SK-N-DZ (cell line): ENCODE data around the gene IL13RA2. TPM values are rescaled to one million over a fixed set of nuclear protein-coding genes. Genes with fewer than 3 reads are reported as not detected.

Experiments
- DNase-seq: peaks from one replicate; pipeline ENCODE4 v3.0.0-alpha.2; 2015; ENCODE audit warnings: low spot score
- polyA plus RNA-seq, 2 experiments: library from polyadenylated mRNA; depleted of rRNA; stranded (reverse); fragments of >200 nt; gene quantifications; 2 replicates each; pipeline ENCODE4 v1.2.3, GENCODE V29; 2014

IL13RA2 gene
- not detected in 2 replicates for polyA plus RNA-seq (2014; cell fraction: cytosol; rRNA removed)
- polyA plus RNA-seq (2014; cell fraction: nucleus; rRNA removed): 0.60 TPM in 1 of 2 replicates, not detected in the other

GRCh38 chrX:115017455-115017854, at the start of gene IL13RA2:
Gene IL13RA2, minus strand, starts transcription at chrX:115017616. Its CDS starts 347 bp downstream, at chrX:115017269.
- peak; percentile 1 for DNase-seq

DNA sequence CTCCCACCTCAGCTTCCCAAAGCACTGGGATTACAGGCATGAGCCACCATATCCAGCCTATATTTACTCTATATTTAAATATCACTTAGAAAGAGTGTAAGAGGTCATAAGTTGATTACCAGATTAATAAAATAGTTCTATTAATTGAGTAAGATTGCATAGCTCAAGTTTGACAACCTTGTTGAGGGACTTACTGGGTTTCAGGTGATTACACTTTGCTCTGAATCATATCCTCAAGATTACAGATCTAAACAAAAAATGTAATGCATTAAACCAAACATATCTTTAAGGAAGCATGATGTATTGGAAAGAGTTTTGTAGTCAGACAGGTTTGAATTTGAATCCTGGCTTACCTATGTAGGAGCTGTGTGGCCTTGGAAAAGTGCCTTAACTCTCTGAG, 47.9 kb upstream of the IL13RA2 start:
- no peak for DNase-seq

DNA sequence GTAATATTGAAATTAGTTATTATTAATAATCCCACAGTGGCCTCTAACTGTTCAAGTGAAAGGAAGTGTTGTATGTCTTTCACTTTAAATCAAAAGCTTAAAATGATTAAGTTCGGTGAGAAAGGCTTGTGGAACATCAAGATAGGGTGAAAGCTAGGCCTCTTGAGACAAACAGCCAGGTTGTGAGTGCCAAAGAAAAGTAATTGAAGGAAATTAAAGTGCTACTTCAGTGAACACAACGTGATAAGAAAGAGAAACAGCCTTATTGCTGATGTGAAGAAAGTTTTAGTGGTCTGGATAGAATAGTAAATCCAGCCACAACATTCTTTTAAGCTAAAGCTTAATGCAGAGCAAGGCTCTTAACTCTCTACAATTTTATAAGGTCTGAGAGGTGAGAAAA, 42.6 kb upstream of the IL13RA2 start:
- DNase-seq: no peak

GRCh38 chrX:115058276-115058675, 40.9 kb upstream of the IL13RA2 start:
- no peak for DNase-seq

DNA sequence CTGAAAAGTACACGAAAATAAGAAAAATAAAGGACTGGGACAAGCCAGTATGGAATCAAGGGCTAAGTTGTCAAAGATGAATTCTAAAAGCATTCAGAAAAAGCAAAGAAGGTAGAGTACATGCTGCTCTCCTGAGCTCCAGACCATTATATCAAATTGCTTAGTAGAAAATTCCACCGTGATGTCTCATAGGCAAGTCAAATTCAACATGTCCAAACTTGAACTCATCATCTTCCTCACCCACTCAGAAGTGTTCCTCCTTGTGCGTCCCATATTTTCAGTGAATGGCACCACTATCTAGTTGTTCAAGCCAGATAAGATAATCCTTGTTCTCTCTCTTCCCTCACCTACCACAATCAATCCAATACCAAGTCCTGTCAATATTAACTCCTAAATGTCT, 37.5 kb upstream of the IL13RA2 start:
- no peak for DNase-seq

DNA sequence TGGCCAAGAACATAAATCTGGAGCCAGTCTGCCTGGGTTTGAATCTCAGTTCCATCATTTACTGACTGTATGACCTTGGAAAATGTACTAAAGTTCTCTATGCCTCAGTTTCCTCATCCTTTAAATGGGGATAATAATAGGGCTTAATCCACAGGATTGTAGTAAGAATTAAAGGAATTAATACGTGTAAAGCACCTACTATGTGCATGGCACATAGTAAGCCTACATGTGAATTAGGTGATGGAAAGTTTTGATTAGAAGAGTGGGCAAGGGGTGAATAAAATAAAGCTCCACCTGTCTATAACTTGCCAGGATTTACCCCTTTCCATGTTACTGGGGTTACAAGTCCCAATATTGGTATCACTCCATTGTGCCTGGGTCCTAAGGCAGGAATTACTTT, 35.8 kb upstream of the IL13RA2 start:
- no peak for DNase-seq

DNA sequence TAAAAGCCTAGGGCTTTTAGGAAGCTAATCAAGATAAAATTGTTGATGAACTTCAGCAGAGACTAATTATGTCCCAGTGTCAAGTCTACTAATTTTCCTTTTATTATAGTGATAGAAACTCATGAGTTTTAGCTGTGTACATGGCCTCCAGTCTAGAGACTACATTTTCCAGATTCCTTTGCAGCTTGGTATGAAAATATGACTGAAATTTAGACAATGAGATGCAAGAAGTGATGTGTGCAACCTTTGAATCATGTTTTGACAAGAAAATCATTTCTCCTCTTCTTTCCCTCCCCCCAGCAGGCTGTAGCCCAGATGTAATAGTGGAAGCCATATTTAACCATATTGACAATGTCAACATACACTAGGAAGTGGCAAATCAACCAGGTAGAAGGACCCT, 30.3 kb upstream of the IL13RA2 start:
- DNase-seq: no peak

GRCh38 chrX:115047181-115047580, 29.8 kb upstream of the IL13RA2 start:
- DNase-seq: no peak

GRCh38 chrX:115040417-115040816, 23.0 kb upstream of the IL13RA2 start:
- DNase-seq: no peak

DNA sequence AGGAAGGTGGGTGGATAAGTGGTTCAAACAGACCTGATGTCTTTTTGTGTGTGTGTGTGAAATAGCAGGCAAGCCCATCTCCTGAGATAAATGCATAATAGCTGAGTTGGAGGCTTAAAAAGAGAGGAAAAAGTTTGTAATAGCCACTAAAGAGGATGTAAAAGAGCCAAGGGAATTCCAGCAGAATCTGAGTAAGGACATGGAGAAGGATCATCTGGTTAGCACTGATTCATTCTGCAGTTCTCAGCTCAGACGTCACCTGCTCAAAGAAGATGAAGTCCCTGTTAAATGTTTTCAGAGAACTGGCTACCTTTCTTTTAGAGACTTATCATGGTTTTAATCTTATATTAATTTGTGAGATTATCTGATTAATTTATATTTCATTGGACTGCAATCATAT, 21.0 kb upstream of the IL13RA2 start:
- no peak for DNase-seq

GRCh38 chrX:115036029-115036428, 18.6 kb upstream of the IL13RA2 start:
- no peak for DNase-seq

- no peak for DNase-seq
Measured at GRCh38 chrX:115031989-115032388, 14.6 kb upstream of the IL13RA2 start.

- DNase-seq: no peak
Measured at GRCh38 chrX:115030625-115031024, 13.2 kb upstream of the IL13RA2 start.

DNA sequence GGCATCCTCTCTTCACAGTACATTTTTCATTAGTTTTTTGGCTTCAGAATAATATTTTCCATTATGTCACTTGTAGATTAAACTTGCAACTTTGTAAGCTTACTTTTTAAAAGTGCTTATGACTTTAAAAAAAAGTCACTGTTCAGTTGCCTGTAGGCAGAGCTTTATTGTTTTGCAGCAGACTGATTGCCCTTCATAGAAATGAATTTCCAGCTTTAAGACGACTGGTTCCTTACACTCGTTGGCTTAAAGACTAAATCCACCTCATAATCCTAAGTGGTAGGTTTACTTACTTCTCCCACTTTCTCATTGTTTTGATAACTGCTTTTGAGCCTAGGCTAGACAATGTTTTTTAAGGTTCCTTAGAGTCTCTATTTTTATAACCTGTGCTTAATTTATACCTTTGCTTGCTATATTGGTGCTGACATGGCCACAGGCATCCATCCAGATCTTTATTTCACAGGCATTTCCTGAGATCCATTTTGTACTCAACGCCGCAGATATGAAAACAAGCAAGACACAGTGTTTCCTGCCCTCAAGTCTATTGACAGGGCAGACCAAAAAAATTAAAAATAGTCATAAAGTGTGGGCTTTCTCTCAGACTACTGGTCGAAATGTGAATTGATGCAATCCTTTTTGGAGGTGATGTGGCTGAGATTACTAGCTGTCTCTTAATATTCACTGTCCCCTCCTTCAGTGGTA, 12.6 kb upstream of the IL13RA2 start:
- DNase-seq: no peak

DNA sequence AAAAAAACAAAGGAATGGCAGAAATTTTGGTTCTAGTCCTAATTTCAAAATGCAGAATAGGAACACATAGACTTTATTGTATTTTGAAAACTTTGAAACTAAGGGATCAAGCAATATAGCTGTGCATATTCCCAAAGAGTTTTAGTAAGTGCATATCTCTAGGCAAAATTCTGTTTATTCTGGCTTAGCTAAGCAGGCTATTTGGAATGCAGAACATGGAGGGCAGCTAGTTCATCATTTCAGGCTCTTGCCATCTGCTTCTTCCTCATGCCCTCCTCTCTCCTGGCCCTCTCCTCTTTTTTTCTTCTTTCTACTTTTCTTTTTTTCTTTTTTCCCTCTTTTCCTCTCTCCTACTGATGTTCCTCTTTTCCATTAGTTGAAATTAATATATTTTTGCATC, 12.0 kb upstream of the IL13RA2 start:
- DNase-seq: no peak

GRCh38 chrX:115023811-115024210, 6.4 kb upstream of the IL13RA2 start:
- DNase-seq: no peak

DNA sequence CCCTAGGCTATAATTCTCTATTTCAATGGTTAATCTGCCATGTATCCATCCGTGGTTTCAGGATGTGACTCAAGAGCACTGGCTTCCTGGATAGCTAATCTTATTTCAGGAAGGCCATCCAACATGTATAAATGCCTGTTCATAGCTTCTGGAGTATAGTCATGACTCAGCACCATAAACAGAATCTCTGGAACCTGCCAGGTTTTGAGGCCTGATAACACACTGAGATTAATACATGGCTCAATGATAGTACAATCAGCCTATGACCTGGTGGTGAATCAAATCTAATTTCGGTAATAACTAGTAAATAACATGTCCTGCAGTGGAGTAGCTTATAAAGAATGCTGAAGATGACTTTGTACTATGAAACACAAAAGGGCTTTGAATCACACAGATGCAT, 5.7 kb upstream of the IL13RA2 start:
- no peak for DNase-seq

DNA sequence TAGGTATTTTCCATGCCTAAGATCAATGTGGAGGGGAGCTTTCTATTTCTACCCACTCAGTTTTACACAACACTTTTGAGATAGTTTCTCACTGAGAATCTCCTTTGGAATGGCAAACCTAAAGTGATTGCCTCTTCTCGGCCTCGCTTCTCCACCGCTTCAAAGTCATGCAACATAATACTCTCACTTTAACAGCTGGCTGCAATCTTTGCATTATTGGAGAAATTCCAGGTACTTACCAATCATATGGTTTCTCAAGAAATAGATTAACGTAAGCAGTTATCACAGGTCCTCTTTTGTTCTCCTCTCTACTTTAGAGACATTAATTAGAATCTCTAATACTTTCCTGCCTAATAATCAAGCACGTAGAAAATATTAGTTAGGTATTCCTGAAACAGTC, 3.7 kb upstream of the IL13RA2 start:
- DNase-seq: no peak

DNA sequence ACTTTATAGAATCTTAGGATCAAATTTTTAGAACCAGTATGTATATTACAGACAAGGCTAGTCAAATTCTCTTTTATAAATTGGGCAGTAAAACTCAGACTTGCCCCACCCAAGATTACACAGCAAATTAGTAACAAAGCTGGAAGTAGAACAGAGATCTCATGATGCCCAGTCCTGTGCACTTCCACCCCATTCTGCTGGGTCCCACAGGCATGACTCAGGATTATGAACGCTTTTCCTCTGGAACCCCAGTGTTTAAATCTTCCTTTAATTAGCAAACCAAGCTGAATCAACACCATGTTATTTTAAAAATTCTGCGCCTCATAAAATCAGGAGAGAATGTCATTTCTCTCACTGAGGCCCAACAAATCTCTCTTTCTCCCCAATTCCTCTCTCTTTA, 1.5 kb upstream of the IL13RA2 start:
- DNase-seq: no peak

GRCh38 chrX:115018040-115018647, 728 bp upstream of the IL13RA2 start:
- DNase-seq: no peak

DNA sequence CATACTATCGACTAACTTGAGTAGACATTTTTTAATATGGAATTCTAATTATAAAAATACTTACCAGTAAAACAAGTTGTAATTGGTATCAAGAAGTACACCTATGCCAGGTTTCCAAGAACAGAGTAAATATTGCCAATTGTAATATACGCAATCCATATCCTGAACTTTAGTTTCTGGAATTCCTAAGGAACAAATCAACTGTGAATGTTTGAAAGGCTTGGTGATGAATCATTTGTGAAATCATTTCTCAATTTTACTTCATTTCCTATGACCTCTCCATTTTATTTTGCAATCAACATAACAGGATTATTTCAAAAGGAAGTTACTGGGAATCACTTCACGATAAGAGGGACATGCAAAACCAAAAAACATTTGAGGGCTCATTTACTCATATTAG, 3.7 kb downstream of the IL13RA2 start:
- no peak for DNase-seq

DNA sequence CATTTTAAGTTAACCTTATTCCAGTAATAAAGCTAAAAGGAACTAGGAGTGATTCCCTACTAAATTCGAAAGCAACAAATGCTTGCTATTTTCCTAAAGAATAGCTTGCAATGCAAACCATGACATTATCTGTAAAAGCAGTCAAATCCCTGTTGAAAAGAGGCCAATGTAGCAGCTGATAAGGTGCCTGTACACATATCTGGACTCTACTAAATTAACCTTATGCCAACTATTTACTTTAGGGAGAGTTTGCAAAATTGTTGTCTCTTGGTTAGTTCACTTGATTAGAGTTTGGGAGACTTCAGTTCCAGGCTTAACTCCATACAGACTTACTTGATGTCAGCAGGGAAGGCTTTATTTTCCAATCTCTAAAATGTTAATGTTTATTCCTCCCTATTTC, 6.0 kb downstream of the IL13RA2 start:
- DNase-seq: no peak

- DNase-seq: no peak
Measured at GRCh38 chrX:114999906-115000305, 17.5 kb downstream of the IL13RA2 start.
